Measurements from ENCODE around the gene BLACAT1. TPM values are rescaled to one million over a fixed set of nuclear protein-coding genes. Genes with fewer than 3 reads are reported as not detected.

BLACAT1 gene
- total RNA-seq, 1 experiment from 2014 or later: 9.8 TPM

GRCh38 chr1:205445646-205445935 is 10.3 kb downstream of the BLACAT1 start (continued):
- TF ChIP-seq ETV6 (CRISPR knock-in tag; IDR thresholded peaks at IDR 0.05) (no peak), FOXP1 (CRISPR knock-in tag; IDR thresholded peaks at IDR 0.05; ENCODE audit: borderline replicate concordance) (no peak), CREM (CRISPR knock-in tag; IDR thresholded peaks at IDR 0.05) (no peak), NFYB (CRISPR knock-in tag; conservative IDR thresholded peaks at IDR 0.05; ENCODE audit: low read depth) (no peak), MXD4 (CRISPR knock-in tag; IDR thresholded peaks at IDR 0.05; ENCODE audit: borderline replicate concordance) (no peak)

- ATAC-seq: peak; percentile 50
- Mint-ChIP-seq H3K27ac (peak overlapping the region; percentile 98), H3K27me3 (ENCODE audit: low read depth) (peaks cover 10% of the 10 kb centered on the region), H3K36me3 (no peaks in the 10 kb centered on the region), H3K4me1 (peaks cover 93% of the 10 kb centered on the region), H3K4me3 (peak overlapping the region; percentile 49), H3K9me3 (no peaks in the 10 kb centered on the region)
- ChIA-PET POLR2A (interaction anchor here (0.6 to 2.3 kb wide), 7 partner anchors 9 to 144 kb away, joined by 3 to 48 read pairs (median 5); partner anchors contain the start of gene BLACAT1), CTCF (interaction anchor here (0.6 to 10.6 kb wide), 18 partner anchors 8 to 1186 kb away, joined by 3 to 210 read pairs (median 5); partner anchors contain the start of gene BLACAT1)
- DNase-seq (ENCODE audit: low spot score): peak; percentile 84
- peak; percentile 88 for TF ChIP-seq FOXK1 (CRISPR knock-in tag; IDR thresholded peaks at IDR 0.05)
- 0 out of 2 replicates have a peak, but pooled peaks have one; percentile 8 for TF ChIP-seq SP1 (CRISPR knock-in tag; conservative IDR thresholded peaks at IDR 0.05)
- TF ChIP-seq TP53 (CRISPR knock-in tag; IDR thresholded peaks at IDR 0.05): no peak
- TF ChIP-seq ETV6 (CRISPR knock-in tag; IDR thresholded peaks at IDR 0.05): peak; percentile 68
- TF ChIP-seq E2F5 (CRISPR knock-in tag; IDR thresholded peaks at IDR 0.05): 0 out of 2 replicates have a peak, but pooled peaks have one; percentile 29
- TF ChIP-seq ZNF512 (CRISPR knock-in tag; IDR thresholded peaks at IDR 0.05; ENCODE audit: borderline replicate concordance): no peak
- peak; percentile 30; the same call in 1 of the 2 replicates for TF ChIP-seq FOXP4 (CRISPR knock-in tag; IDR thresholded peaks at IDR 0.05)
- TF ChIP-seq PRDM15 (CRISPR knock-in tag; IDR thresholded peaks at IDR 0.05): peak; percentile 44; the same call in 1 of the 2 replicates
- no peak for TF ChIP-seq FOXP1 (CRISPR knock-in tag; IDR thresholded peaks at IDR 0.05; ENCODE audit: borderline replicate concordance)
- no peak for TF ChIP-seq ZNF671 (CRISPR knock-in tag; IDR thresholded peaks at IDR 0.05)
- TF ChIP-seq EMX1 (CRISPR knock-in tag; IDR thresholded peaks at IDR 0.05): no peak
- no peak for TF ChIP-seq ATF3 (CRISPR knock-in tag; conservative IDR thresholded peaks at IDR 0.05)
- no peak for TF ChIP-seq ZBTB43 (CRISPR knock-in tag; IDR thresholded peaks at IDR 0.05)
- TF ChIP-seq ZNF425 (CRISPR knock-in tag; conservative IDR thresholded peaks at IDR 0.05): no peak
- 0 out of 2 replicates have a peak, but pooled peaks have one; percentile 12 for TF ChIP-seq HMGXB4 (CRISPR knock-in tag; IDR thresholded peaks at IDR 0.05)
- TF ChIP-seq TCF7 (CRISPR knock-in tag; IDR thresholded peaks at IDR 0.05; ENCODE audit: low read depth): no peak
- no peak; the same call in 1 of the 2 replicates for TF ChIP-seq ZNF138 (CRISPR knock-in tag; conservative IDR thresholded peaks at IDR 0.05)
- no peak for TF ChIP-seq ESRRA (CRISPR knock-in tag; IDR thresholded peaks at IDR 0.05; ENCODE audit: borderline replicate concordance)
Measured at GRCh38 chr1:205444931-205445645, 10.8 kb downstream of the BLACAT1 start.

Measured in WTC11 (cell line).